Stomach (tissue), 9 donors: ENCODE measurements around the gene CYP4F8. TPM values are rescaled to one million over a fixed set of nuclear protein-coding genes. Genes with fewer than 3 reads are reported as not detected.
"Not testable (repeated sequence)": the region's sequence is repeated elsewhere in the genome, so short reads cannot be mapped to it uniquely, and the experiment has no call there.

Experiments
- DNase-seq, 2 donors: peaks; one replicate each; pipeline versions ENCODE4 v3.0.0 to v3.0.0-alpha.2; 2013 to 2019
- H3K27ac ChIP-seq, 5 donors: fragments of 200-600 bp in 4 of 5; sonication (generic) in 4 of 5; one replicate each; pipeline ENCODE4 v1.5.1; 2013 to 2019; ENCODE audit warnings: mild to moderate bottlenecking in 1 of 5, moderate library complexity in 1 of 5
- H3K27me3 ChIP-seq, 3 donors: fragments of 200-600 bp; sonication (generic); one replicate each; pipeline ENCODE4 v1.5.1; 2017 to 2019; ENCODE audit warnings: mixed run types in 1 of 3
- H3K36me3 ChIP-seq, 4 donors: fragments of 200-600 bp; sonication (generic); 1 replicate in 3 of 4; 2 replicates in 1 of 4; pipeline ENCODE4 v1.5.1; 2016 to 2019
- H3K4me1 ChIP-seq, 4 donors: fragments of 200-600 bp; sonication (generic); one replicate each; pipeline ENCODE4 v1.5.1; 2016 to 2019
- H3K4me3 ChIP-seq, 4 donors: fragments of 200-600 bp; sonication (generic) in 3 of 4; one replicate each; pipeline ENCODE4 v1.5.1; 2016 to 2019; ENCODE audit warnings: mild to moderate bottlenecking in 1 of 4
- H3K9me3 ChIP-seq, 4 donors: fragments of 200-600 bp; sonication (generic); one replicate each; pipeline ENCODE4 v1.5.1; 2016 to 2019
- EP300 ChIP-seq: sonication (generic); formaldehyde crosslinking; IDR thresholded peaks from one replicate; pipeline ENCODE4 v1.6.1; 2017; ENCODE audit warnings: antibody characterized with exemption
- POLR2A ChIP-seq, 4 donors: fragments of 450-650 bp; IDR thresholded peaks; one replicate each; pipeline ENCODE4 v1.6.1; 2016; ENCODE audit warnings: antibody characterized with exemption in 4 of 4, control low read depth in 2 of 4, mild to moderate bottlenecking in 1 of 4, moderate library complexity in 1 of 4
- POLR2AphosphoS5 ChIP-seq, 3 donors: sonication (generic); formaldehyde crosslinking; IDR thresholded peaks; one replicate each; pipeline ENCODE4 v1.6.1; 2016; ENCODE audit warnings: antibody characterized with exemption in 3 of 3
- WGBS, 5 donors: extraction: QIAGEN DNeasy Blood & Tissue Kit in 3 of 5; methylation state at CpG; one replicate each; pipeline versions ENCODE4 v1.1.5 to v1.1.7; 2013 to 2018; 5-methylcytosine and 5-hydroxymethylcytosine counted together
- intact Hi-C: fragments of 100-400 bp; cut with DNase I; formaldehyde crosslinking; loops from one replicate; pipeline ENCODE4 v1.15.1; 2023; ENCODE audit warnings: low total_unique reads
- polyA plus RNA-seq, 3 donors: library from polyadenylated mRNA; stranded (reverse); fragments of 200-250 nt; gene quantifications; one replicate each; pipeline ENCODE4 v1.2.3, GENCODE V29; 2013
- total RNA-seq, 5 donors: library from RNA; depleted of rRNA; stranded (reverse); fragments of >200 nt; gene quantifications; one replicate each; pipeline versions ENCODE4 v1.1.0 to v1.2.3, GENCODE V29; 2014 to 2016
- TF ChIP-seq, protein P1 (sequence below), 7 experiments: fragments of 450-650 bp in 4 of 7; fragments of 200-600 bp in 3 of 7; sonication (generic) in 3 of 7; IDR thresholded peaks; one replicate each; pipeline ENCODE4 v1.5.1; 2016 to 2019; ENCODE audit warnings: antibody characterized with exemption in 7 of 7, control low read depth in 2 of 7, mild to moderate bottlenecking in 1 of 7
- donor health status: healthy with polysubstance abuse.
- donor health status: Bipolar disorder and iron deficiency.
- donor health status: healthy.

Gene CYP4F8
- total and polyA plus RNA-seq, 8 donors = not detected

DNA sequence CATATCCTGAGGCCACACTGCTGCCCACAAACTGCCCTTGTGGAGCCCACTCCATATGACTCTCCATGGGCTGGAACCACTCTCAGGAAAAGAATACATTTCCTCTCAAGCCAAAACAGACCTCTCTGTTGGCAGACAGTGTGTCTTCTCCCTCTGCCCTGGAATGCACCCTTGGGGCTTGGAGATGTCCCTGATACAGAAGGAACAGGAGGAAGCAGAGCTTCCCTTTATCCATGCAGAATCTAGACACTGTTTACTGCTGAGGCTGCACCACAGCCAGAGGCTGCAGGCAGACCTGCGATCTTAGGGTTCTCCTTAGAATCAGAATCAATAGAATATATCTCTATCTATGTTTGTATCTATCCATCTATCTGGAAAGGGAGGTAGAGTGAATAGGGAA, 26.8 kb upstream of the CYP4F8 start:
- Histone ChIP-seq H3K36me3 (no peaks in the 10 kb centered on the region), H3K4me3 (no peak overlapping the region), H3K27ac (no peak overlapping the region), H3K27me3 (peaks cover 0 to 51% (median 23%) of the 10 kb centered on the region in 3 donors), H3K9me3 (peaks cover 0 to 9% (median 8%) of the 10 kb centered on the region in 4 donors), H3K4me1 (peaks cover 4 to 9% (median 7%) of the 10 kb centered on the region in 4 donors)
- intact Hi-C loops = no loop called here
- 64 to 89% (median 82%) methylated on average over 1 of the region's 1 CpG for WGBS, 5 donors
- TF ChIP-seq POLR2A (IDR thresholded peaks at IDR 0.05) (no peak), EP300 (no peak), POLR2AphosphoS5 (IDR thresholded peaks at IDR 0.05) (no peak)
- TF ChIP-seq, protein P1, sequence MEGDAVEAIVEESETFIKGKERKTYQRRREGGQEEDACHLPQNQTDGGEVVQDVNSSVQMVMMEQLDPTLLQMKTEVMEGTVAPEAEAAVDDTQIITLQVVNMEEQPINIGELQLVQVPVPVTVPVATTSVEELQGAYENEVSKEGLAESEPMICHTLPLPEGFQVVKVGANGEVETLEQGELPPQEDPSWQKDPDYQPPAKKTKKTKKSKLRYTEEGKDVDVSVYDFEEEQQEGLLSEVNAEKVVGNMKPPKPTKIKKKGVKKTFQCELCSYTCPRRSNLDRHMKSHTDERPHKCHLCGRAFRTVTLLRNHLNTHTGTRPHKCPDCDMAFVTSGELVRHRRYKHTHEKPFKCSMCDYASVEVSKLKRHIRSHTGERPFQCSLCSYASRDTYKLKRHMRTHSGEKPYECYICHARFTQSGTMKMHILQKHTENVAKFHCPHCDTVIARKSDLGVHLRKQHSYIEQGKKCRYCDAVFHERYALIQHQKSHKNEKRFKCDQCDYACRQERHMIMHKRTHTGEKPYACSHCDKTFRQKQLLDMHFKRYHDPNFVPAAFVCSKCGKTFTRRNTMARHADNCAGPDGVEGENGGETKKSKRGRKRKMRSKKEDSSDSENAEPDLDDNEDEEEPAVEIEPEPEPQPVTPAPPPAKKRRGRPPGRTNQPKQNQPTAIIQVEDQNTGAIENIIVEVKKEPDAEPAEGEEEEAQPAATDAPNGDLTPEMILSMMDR (IDR thresholded peaks at IDR 0.05) = no peak
- DNase-seq = no peak

GRCh38 chr19:15589760-15590451, 25.1 kb upstream of the CYP4F8 start:
- Histone ChIP-seq H3K27ac (no peak overlapping the region), H3K36me3 (no peaks in the 10 kb centered on the region), H3K4me3 (no peak overlapping the region), H3K9me3 (peaks cover 0 to 10% (median 8%) of the 10 kb centered on the region in 4 donors), H3K4me1 (peaks cover 0 to under 1% (median under 1%) of the 10 kb centered on the region in 4 donors), H3K27me3 (peaks cover 0 to 40% (median 8%) of the 10 kb centered on the region in 3 donors)
- intact Hi-C loops = no loop called here
- 72 to 87% (median 74%) methylated on average over 5 of the region's 5 CpGs for WGBS, 5 donors
- no peak for TF ChIP-seq POLR2AphosphoS5 (IDR thresholded peaks at IDR 0.05)
- no peak for TF ChIP-seq POLR2A (IDR thresholded peaks at IDR 0.05)
- TF ChIP-seq, protein P1 (IDR thresholded peaks at IDR 0.05) = no peak
- no peak for TF ChIP-seq EP300
- no peak for DNase-seq

DNA sequence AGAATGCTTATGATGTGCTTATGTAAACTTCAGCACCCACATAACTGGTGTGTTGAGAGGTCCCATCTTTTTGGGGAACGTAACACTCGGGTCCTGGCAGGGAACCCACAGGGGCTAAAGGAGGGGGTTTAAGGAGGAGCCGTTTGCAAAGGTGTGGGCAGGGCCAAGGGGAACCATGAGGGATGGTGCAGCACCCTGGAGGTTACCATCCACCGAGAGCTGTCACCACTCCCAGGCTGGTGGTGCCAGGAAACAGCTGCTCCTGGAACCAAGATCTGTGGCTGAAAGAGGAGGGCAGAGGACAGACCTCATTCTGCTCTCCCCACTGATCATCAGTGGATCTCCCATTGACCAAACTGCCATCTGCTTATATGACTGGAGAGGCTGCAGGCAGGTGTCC, 23.2 kb upstream of the CYP4F8 start:
- H3K36me3 ChIP-seq = no peaks in the 10 kb centered on the region
- WGBS, 5 donors = 54 to 78% (median 71%) methylated on average over 4 of the region's 4 CpGs
- no peak for DNase-seq
- TF ChIP-seq POLR2AphosphoS5 (IDR thresholded peaks at IDR 0.05) (no peak), EP300 (no peak), POLR2A (IDR thresholded peaks at IDR 0.05) (no peak)
- TF ChIP-seq, protein P1 (IDR thresholded peaks at IDR 0.05) = no peak
- H3K27ac ChIP-seq = no peak overlapping the region
- H3K4me3 ChIP-seq = no peak overlapping the region
- H3K9me3 ChIP-seq = peaks cover 0 to 19% (median 12%) of the 10 kb centered on the region in 4 donors
- intact Hi-C loops = no loop called here
- peaks cover 0 to 31% (median 8%) of the 10 kb centered on the region in 3 donors for H3K27me3 ChIP-seq
- no peaks in the 10 kb centered on the region for H3K4me1 ChIP-seq

DNA sequence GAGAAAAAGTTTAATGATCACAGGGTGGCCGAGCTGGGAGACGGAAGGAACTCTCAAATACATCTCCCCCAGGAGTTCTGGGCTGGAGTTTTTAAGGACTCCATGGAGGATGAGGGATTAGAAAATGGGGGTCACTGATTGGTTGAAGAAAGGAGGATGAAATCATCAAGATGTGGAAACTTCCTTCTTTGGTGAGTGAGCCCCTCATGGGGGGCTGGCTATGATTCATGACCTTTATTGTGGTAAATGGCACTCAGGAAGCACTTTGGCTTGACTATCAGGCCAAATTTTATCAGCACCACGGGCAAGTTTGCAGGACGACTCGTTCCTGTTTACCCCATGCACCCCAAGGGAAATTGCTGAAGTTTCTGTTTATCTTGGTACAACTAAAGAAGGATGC, 22.5 kb upstream of the CYP4F8 start:
- H3K36me3 ChIP-seq, H3K27ac ChIP-seq, DNase-seq, H3K4me3 ChIP-seq, H3K4me1 ChIP-seq, intact Hi-C loops: not testable (repeated sequence)
- peaks cover 0 to 22% (median 15%) of the 10 kb centered on the region in 4 donors for H3K9me3 ChIP-seq
- WGBS, 5 donors = 9 to 32% (median 27%) methylated on average over 5 of the region's 5 CpGs
- peaks cover 0 to 26% (median 8%) of the 10 kb centered on the region in 3 donors for H3K27me3 ChIP-seq

- DNase-seq, intact Hi-C loops, H3K27ac ChIP-seq, H3K36me3 ChIP-seq, H3K4me1 ChIP-seq, H3K4me3 ChIP-seq: not testable (repeated sequence)
- peaks cover 0 to 22% (median 15%) of the 10 kb centered on the region in 4 donors for H3K9me3 ChIP-seq
- H3K27me3 ChIP-seq = peaks cover 0 to 18% (median 8%) of the 10 kb centered on the region in 3 donors
- WGBS, 5 donors = 23 to 52% (median 32%) methylated on average over 2 to 4 of the region's 4 CpGs
These were observed 21.3 kb upstream of the CYP4F8 start for GRCh38 chr19:15593766-15594165.
